ENCODE measurements around the gene HIVEP3.

GRCh38 chr1:41895552-41895951, 23.2 kb downstream of the HIVEP3 start:
- TF ChIP-seq, protein P1, sequence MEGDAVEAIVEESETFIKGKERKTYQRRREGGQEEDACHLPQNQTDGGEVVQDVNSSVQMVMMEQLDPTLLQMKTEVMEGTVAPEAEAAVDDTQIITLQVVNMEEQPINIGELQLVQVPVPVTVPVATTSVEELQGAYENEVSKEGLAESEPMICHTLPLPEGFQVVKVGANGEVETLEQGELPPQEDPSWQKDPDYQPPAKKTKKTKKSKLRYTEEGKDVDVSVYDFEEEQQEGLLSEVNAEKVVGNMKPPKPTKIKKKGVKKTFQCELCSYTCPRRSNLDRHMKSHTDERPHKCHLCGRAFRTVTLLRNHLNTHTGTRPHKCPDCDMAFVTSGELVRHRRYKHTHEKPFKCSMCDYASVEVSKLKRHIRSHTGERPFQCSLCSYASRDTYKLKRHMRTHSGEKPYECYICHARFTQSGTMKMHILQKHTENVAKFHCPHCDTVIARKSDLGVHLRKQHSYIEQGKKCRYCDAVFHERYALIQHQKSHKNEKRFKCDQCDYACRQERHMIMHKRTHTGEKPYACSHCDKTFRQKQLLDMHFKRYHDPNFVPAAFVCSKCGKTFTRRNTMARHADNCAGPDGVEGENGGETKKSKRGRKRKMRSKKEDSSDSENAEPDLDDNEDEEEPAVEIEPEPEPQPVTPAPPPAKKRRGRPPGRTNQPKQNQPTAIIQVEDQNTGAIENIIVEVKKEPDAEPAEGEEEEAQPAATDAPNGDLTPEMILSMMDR (IDR thresholded peaks at IDR 0.05) = no peak
- TF ChIP-seq EP300 (IDR thresholded peaks at IDR 0.05) = no peak

Data from tibial nerve (tissue), 4 donors.